Activated gamma-delta T cell treated with anti-CD3 and anti-CD28 coated beads, Interleukin-2, amount 50 U/mL, for 16 hours (primary cell): ENCODE results near the gene LHX3.

Experiments
- DNase-seq: peaks from one replicate; pipeline ENCODE4 v3.0.0-alpha.2; 2020; ENCODE audit warnings: low read depth

Gene LHX3

GRCh38 chr9:136207616-136208015 is 2.7 kb upstream of the LHX3 start:
- no peak for DNase-seq

- no peak for DNase-seq
Measured at GRCh38 chr9:136206602-136207275, 1.8 kb upstream of the LHX3 start.

DNA sequence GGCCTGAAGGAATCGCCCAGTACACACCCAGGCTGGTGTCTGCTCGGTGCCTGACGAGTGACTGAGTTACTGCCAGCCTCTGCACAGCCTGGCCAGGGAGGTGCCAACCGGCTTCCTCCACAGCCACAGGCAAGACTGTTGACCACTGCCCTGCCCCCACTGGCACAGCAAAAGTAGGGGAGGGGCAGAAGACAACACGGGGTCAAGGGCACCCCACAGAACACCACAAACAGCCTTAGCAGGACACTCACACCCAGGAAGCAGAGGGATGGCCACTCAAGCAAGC is 722 bp upstream of the LHX3 start:
- no peak for DNase-seq

- no peak for DNase-seq
Measured at GRCh38 chr9:136204145-136204805, 653 bp downstream of the LHX3 start.

GRCh38 chr9:136203408-136204144 is 1.4 kb downstream of the LHX3 start:
- no peak for DNase-seq

DNA sequence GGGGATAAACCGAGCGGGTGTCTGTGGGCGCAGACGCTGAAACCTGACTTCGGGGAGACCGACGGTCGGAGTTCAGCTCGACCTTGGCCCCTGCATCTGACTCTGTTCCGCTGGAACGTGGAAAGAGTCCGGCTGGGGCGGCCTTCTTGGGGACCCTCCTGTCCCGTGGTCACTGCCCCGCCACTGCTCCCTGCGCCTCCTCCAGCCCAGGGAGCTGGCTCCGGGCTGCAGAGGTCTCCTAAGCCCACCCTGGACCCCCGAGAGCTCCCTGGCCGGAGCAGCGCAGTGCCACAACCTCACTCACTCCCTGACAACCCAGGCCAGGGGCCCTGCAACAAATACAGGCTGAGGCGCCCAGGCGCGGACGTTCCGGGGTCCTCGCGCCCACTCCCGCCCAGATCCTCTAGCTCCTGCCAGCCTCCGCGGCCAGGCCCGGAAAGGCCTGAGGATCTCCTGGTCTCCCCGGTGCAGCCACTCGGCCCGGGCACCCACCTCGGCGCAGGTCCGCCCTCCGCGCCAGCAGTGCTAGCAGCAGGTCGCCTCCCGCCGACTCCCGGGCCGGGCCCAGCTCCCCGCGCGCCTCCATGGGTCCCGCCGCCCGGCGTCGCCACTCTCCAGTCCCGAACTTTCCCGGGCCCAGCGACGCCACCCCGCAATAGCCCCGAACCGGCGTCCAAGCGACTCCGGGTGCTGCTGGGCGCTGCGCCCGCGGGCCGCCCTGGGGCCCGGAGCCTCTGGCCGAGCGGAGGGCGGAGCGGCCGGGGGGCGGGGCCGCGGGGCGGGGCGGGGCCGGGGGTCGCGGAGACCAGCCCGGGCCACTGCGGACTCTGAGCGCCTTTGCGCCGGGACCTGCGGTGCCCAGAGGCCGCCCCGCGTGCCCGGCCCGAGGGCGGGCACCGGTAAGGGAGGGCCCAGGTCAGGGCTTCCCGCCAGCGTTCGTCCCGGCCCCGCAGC is 2.2 kb downstream of the LHX3 start:
- no peak for DNase-seq

- no peak for DNase-seq
Measured at GRCh38 chr9:136201609-136202453, 3.1 kb downstream of the LHX3 start.

- no peak for DNase-seq
Measured at GRCh38 chr9:136201174-136201573, 3.8 kb downstream of the LHX3 start.

- DNase-seq = no peak
Measured at GRCh38 chr9:136200424-136200823, 4.5 kb downstream of the LHX3 start.

- DNase-seq = no peak
Measured at GRCh38 chr9:136199391-136200288, 5.3 kb downstream of the LHX3 start.

- no peak for DNase-seq
Measured at GRCh38 chr9:136198605-136199083, 6.3 kb downstream of the LHX3 start.

- DNase-seq = no peak
Measured at GRCh38 chr9:136197930-136198604, 6.9 kb downstream of the LHX3 start.

- no peak for DNase-seq
Measured at GRCh38 chr9:136197084-136197875, 7.6 kb downstream of the LHX3 start.

DNA sequence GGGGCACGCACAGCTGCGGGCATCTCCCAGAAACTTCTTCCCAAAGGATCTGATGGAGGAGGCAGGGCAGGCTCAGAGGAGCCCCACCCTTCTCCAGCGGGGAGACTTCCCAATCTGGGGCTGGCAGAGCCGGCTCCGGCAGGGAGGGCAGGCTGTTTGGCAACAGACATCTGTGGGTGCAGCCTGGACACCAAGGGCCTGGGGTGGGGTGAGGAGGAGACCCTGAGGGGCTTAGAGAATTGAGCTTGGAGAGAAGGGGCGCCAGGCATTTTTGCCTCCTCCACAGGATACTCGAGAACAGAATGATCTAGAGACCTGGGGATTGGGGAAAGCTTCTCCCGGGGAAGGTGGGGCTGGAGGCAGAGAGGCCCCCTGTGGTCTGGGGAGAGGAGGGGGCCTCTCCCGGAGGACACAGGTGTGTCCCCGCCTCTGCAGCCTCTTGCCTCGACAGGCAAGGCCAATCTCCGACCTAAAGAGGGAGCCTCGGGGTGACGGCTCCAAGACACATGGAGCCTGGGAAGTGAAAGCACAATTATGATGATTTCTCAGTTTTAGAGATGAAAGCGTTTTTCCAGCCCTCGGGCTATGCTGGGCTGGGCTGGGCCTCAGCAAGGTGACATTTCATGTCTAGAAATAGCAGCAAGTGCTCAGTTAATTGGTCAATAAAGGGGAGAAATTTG is 8.4 kb downstream of the LHX3 start:
- no peak for DNase-seq

DNA sequence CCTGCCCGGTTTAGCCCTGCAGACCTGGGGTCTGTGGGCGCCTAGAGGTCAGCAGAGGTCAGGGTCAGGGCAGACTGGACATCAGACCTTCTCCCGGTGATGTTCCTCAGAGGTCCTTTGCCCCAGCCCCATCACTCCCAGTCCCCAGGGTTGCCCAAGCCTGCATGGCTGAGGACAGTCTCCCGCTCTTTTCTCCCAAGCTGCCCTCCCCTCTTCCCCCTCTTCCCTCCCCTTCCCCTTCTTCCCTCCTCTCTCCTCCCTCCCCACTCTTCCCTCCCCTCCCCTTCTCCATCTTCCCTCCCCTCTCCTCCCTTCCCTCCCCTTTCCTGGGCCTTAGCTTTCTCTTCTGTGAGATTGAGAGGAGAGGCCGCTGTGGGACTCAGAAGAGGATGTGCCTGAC is 10.4 kb downstream of the LHX3 start:
- no peak for DNase-seq

DNA sequence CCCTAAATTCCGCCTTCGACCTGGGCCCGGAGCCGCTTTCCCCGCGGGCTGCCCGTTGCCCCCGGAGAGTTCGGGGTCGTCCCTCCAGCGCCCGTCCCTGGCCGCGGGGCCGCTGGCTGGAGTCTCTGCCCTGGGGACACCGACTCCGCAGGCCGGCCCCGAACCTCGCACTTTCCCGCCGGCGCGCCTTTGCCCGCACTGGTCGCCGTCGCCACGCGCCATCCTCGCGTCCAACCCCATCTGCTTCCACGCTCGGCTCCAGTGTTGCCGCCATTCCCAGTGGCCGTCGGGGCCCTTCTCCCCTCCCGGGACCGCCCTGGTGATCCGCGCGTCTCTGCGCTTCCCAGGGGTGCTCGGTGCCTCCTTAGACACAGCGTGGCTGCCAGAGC is 11.0 kb downstream of the LHX3 start:
- DNase-seq = no peak

DNA sequence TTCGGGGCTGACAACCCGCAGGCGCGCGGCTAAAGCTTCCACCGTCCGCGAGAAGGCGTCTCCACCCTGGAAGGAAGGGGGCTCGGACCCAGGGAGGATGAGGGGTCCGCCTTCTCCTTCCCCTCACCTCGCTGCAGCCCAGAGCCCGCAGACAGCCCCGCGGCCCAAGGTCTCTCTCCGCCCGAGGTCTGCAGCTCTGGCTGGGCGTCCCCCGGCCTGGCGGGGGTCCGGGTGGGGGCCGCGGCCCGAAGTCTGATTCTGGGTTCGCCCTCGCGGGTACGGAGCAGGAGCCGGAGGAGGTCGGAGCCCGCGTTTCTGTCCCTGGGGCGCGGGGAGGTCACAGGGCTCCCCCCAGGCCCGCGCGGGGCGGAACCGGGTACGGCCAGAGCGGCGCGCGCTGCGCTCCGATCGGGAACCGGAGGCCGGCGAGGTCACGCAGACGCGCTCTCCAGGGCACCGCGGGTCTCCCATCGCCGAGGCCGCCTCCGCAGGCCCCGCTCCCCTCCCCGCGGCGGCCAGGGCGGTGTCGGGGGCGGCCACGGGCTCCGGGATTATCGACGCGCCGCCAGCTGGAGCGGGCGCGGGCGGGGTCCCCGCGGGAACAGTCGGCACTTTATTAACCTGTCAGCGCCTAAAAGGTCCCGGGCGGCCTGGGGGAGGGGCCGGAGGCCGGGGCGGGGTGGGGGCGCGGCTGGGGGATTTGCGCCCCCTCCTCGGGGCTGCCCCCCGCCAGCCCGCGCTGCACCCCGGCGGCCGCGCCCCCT is 11.6 kb downstream of the LHX3 start:
- no peak for DNase-seq
